Caco-2 (cell line): ENCODE data around the gene PRICKLE4. TPM values are rescaled to one million over a fixed set of nuclear protein-coding genes. Genes with fewer than 3 reads are reported as not detected.

Experiments used
- BruUV-seq: library from RNA; stranded (reverse); fragments of 400-500 nt; replicated peaks from 2 replicates; lab custom pipeline; 2021; lab: Mats Ljungman, UMichigan
- CTCF ChIA-PET: fragments of 300-600 bp; sonication (Branson Sonifier 250); formaldehyde crosslinking; loops from one replicate; lab custom pipeline; 2022; ENCODE audit warnings: antibody characterized with exemption; lab: Charles Lee
- POLR2A ChIA-PET: fragments of 300-600 bp; sonication (Branson Sonifier 250); formaldehyde crosslinking; loops from one replicate; lab custom pipeline; 2022; ENCODE audit warnings: antibody characterized with exemption; lab: Charles Lee
- DNase-seq, 2 experiments: peaks; one replicate each; pipeline versions ENCODE4 v3.0.0 to v3.0.0-alpha.2; 2020 to 2022
- H3K27me3 ChIP-seq: replicated peaks from 2 replicates; pipeline ENCODE4 v1.6.0; 2011; ENCODE audit warnings: low read length; ENCODE audit not compliant: control insufficient read depth, insufficient read depth
- H3K36me3 ChIP-seq: 2 replicates; pipeline ENCODE4 v1.5.1; 2011; ENCODE audit warnings: low read length; ENCODE audit not compliant: control insufficient read depth, insufficient read depth
- H3K4me1 ChIP-seq: fragments of 250-450 bp; sonication (Bioruptor Pico); 2 replicates; pipeline ENCODE4 v1.5.1; 2020; ENCODE audit warnings: mild to moderate bottlenecking
- H3K4me3 ChIP-seq: 2 replicates; pipeline ENCODE4 v1.5.1; 2011; ENCODE audit warnings: low read depth, mild to moderate bottlenecking, control low read depth, low read length
- H3K9me3 ChIP-seq: fragments of 250-450 bp; sonication (Bioruptor Pico); 2 replicates; pipeline ENCODE4 v1.5.1; 2020; ENCODE audit warnings: mild to moderate bottlenecking, moderate library complexity
- H3K27ac Mint-ChIP-seq: one replicate; pipeline ENCODE4 v1.8.0; 2022; ENCODE audit warnings: mixed read lengths; ENCODE audit not compliant: unreplicated experiment
- H3K27me3 Mint-ChIP-seq: one replicate; pipeline ENCODE4 v1.8.0; 2022; ENCODE audit warnings: mixed read lengths; ENCODE audit not compliant: insufficient read depth, unreplicated experiment
- H3K36me3 Mint-ChIP-seq: one replicate; pipeline ENCODE4 v1.8.0; 2022; ENCODE audit warnings: mild to moderate bottlenecking, mixed read lengths; ENCODE audit not compliant: insufficient read depth, unreplicated experiment
- H3K4me1 Mint-ChIP-seq: one replicate; pipeline ENCODE4 v1.8.0; 2022; ENCODE audit warnings: low read depth, mixed read lengths; ENCODE audit not compliant: unreplicated experiment
- H3K4me3 Mint-ChIP-seq: one replicate; pipeline ENCODE4 v1.8.0; 2022; ENCODE audit warnings: mild to moderate bottlenecking, moderate library complexity, mixed read lengths; ENCODE audit not compliant: unreplicated experiment
- H3K9me3 Mint-ChIP-seq: one replicate; pipeline ENCODE4 v1.8.0; 2022; ENCODE audit warnings: mixed read lengths; ENCODE audit not compliant: unreplicated experiment
- intact Hi-C: fragments of 100-400 bp; cut with micrococcal nuclease; formaldehyde crosslinking; loops from one replicate; pipeline ENCODE4 v1.10.0; 2022; ENCODE audit not compliant: unreplicated experiment
- total RNA-seq: library from RNA; stranded (reverse); gene quantifications from 2 replicates; pipeline ENCODE4 v1.2.3, GENCODE V29; 2022
- TF ChIP-seq, protein P1 (sequence below), 2 experiments: fragments of 200-600 bp in 1 of 2; IDR thresholded peaks; 1 replicate in 1 of 2; 2 replicates in 1 of 2; pipeline versions ENCODE4 v1.5.1 to v1.8.0; 2011 to 2022; ENCODE audit warnings: antibody characterized with exemption in 1 of 2, control low read depth in 1 of 2, inconsistent platforms in 1 of 2, low read depth in 1 of 2, low read length in 1 of 2, mild to moderate bottlenecking in 1 of 2, moderate library complexity in 1 of 2; ENCODE audit not compliant: insufficient read depth in 1 of 2, severe bottlenecking in 1 of 2, unreplicated experiment in 1 of 2

The PRICKLE4 gene
- total RNA-seq, 1 experiment from 2014 or later, result 2.8 TPM

- no peaks in the 10 kb centered on the region for H3K36me3 ChIP-seq
Observed at GRCh38 chr6:41826343-41827022, 45.9 kb downstream of the PRICKLE4 start.

DNA sequence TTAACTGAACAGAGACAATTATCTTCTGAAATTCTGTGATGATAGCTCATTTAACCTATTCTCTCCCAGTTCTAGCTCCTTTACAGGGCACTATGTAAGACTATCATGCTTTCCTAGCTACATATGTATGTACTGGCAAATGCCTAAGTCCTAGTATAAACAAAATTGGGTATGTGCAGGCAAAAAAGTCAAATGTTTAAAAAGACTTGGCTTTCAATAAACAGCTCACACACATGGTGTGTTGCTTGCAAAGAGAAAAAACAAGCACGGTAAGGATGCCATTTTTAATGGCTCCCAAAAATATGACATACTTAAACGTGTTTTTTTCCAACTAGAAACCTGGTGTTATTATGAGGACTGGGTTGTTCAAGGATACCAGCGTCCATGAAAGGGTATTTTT is 51.7 kb downstream of the PRICKLE4 start:
- no peak for DNase-seq
- intact Hi-C loops, result no loop called here
- Mint-ChIP-seq H3K36me3 (no peaks in the 10 kb centered on the region), H3K9me3 (no peaks in the 10 kb centered on the region), H3K4me1 (no peaks in the 10 kb centered on the region), H3K27ac (no peak overlapping the region), H3K27me3 (no peaks in the 10 kb centered on the region), H3K4me3 (no peak overlapping the region)
- no TSS peak for BruUV-seq
- Histone ChIP-seq H3K4me1 (no peaks in the 10 kb centered on the region), H3K4me3 (no peak overlapping the region), H3K27me3 (no peaks in the 10 kb centered on the region), H3K36me3 (no peaks in the 10 kb centered on the region; the same call in 1 of the 2 replicates), H3K9me3 (no peaks in the 10 kb centered on the region)
- CTCF ChIA-PET, result no interaction called here
- TF ChIP-seq, protein P1, sequence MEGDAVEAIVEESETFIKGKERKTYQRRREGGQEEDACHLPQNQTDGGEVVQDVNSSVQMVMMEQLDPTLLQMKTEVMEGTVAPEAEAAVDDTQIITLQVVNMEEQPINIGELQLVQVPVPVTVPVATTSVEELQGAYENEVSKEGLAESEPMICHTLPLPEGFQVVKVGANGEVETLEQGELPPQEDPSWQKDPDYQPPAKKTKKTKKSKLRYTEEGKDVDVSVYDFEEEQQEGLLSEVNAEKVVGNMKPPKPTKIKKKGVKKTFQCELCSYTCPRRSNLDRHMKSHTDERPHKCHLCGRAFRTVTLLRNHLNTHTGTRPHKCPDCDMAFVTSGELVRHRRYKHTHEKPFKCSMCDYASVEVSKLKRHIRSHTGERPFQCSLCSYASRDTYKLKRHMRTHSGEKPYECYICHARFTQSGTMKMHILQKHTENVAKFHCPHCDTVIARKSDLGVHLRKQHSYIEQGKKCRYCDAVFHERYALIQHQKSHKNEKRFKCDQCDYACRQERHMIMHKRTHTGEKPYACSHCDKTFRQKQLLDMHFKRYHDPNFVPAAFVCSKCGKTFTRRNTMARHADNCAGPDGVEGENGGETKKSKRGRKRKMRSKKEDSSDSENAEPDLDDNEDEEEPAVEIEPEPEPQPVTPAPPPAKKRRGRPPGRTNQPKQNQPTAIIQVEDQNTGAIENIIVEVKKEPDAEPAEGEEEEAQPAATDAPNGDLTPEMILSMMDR (IDR thresholded peaks at IDR 0.05; ENCODE audit: insufficient read depth in 1 of 2, low read depth in 1 of 2, low read length in 1 of 2, severe bottlenecking in 1 of 2, unreplicated experiment in 1 of 2), result no peak
- POLR2A ChIA-PET, result no interaction called here

More at GRCh38 chr6:41826343-41827022, 45.9 kb downstream of the PRICKLE4 start:
- Histone ChIP-seq H3K4me1 (no peaks in the 10 kb centered on the region), H3K4me3 (no peak overlapping the region), H3K27me3 (no peaks in the 10 kb centered on the region), H3K9me3 (no peaks in the 10 kb centered on the region)
- H3K4me1 Mint-ChIP-seq, result peaks cover 8% of the 10 kb centered on the region
- H3K9me3 Mint-ChIP-seq, result no peaks in the 10 kb centered on the region
- no peak overlapping the region for H3K27ac Mint-ChIP-seq
- CTCF ChIA-PET, result no interaction called here
- BruUV-seq, result no TSS peak
- no peaks in the 10 kb centered on the region for H3K36me3 Mint-ChIP-seq
- TF ChIP-seq, protein P1 (IDR thresholded peaks at IDR 0.05; ENCODE audit: insufficient read depth in 1 of 2, low read depth in 1 of 2, low read length in 1 of 2, severe bottlenecking in 1 of 2, unreplicated experiment in 1 of 2), result no peak
- no peak for DNase-seq
- H3K27me3 Mint-ChIP-seq, result no peaks in the 10 kb centered on the region
- no peak overlapping the region for H3K4me3 Mint-ChIP-seq
- POLR2A ChIA-PET, result no interaction called here
- intact Hi-C loops, result no loop called here

DNA sequence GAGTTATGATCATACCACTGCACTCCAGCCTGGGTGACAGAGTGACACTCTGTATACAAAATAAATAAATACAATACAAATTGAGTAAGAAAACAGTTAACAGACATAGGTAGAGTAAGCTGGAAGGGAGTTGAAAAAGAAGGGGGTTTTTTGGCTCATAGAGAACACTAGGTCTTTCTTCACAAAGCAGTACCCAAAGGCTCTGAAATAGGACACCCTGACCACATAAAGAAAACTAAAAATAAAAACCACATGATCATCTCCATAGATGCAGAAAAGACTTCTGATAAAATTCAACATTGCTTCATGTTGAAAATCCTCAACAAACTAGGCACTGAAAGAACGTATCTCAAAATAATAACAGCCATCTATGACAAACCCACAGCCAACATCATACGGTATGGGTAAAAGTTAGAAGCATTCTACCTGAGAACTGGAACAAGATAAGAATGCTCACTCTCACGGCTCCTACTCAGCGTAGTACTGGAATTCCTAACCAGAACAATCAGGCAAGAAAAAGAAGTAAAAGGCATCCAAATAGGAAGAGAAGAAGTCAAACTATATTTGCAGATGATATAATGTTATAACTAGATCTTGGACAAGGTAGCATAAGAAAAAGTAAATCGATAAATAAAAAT is 55.6 kb downstream of the PRICKLE4 start:
- Histone ChIP-seq H3K9me3 (no peaks in the 10 kb centered on the region), H3K36me3 (no peaks in the 10 kb centered on the region; the same call in 1 of the 2 replicates), H3K4me3 (no peak overlapping the region), H3K4me1 (no peaks in the 10 kb centered on the region), H3K27me3 (no peaks in the 10 kb centered on the region)
- Mint-ChIP-seq H3K27ac (no peak overlapping the region), H3K36me3 (no peaks in the 10 kb centered on the region), H3K9me3 (no peaks in the 10 kb centered on the region), H3K4me1 (no peaks in the 10 kb centered on the region), H3K4me3 (no peak overlapping the region), H3K27me3 (no peaks in the 10 kb centered on the region)
- BruUV-seq, result no TSS peak
- TF ChIP-seq, protein P1 (IDR thresholded peaks at IDR 0.05; ENCODE audit: insufficient read depth in 1 of 2, low read depth in 1 of 2, low read length in 1 of 2, severe bottlenecking in 1 of 2, unreplicated experiment in 1 of 2), result no peak
- DNase-seq, result no peak
- ChIA-PET CTCF (no interaction called here), POLR2A (no interaction called here)
- intact Hi-C loops, result no loop called here
